GM13976 (cell line): ENCODE results near the gene CACNG5.

Experiments
- DNase-seq: peaks from one replicate; pipeline ENCODE4 v3.0.0; 2012; ENCODE audit warnings: low spot score
- CTCF ChIP-seq: IDR thresholded peaks from 2 replicates; pipeline ENCODE4 v1.5.1; 2012; ENCODE audit warnings: borderline replicate concordance, mild to moderate bottlenecking; ENCODE audit not compliant: insufficient read depth; ENCODE audit errors: extremely low read depth, missing control alignments, control extremely low read depth
- in situ Hi-C: fragments of 300-500 bp; cut with MboI; formaldehyde crosslinking; loops from one replicate; pipeline ENCODE4 v1.12.0; 2022; ENCODE audit warnings: low sequenced_read_pairs, mixed read lengths, inconsistent platforms; ENCODE audit not compliant: unreplicated experiment

The CACNG5 gene

GRCh38 chr17:66834919-66835454, at the start of gene CACNG5:
Gene CACNG5 (plus strand): TSS chr17:66835117. CDS start chr17:66877333, 42,216 bp downstream.
- peak; percentile 50 for DNase-seq
- no peak for TF ChIP-seq CTCF
- in situ Hi-C loops, result no loop called here

GRCh38 chr17:66786107-66786506, 48.8 kb upstream of the CACNG5 start:
- in situ Hi-C loops, result no loop called here
- TF ChIP-seq CTCF, result no peak

GRCh38 chr17:66787914-66788313, 47.0 kb upstream of the CACNG5 start:
- DNase-seq, result no peak
- TF ChIP-seq CTCF, result no peak
- in situ Hi-C loops, result no loop called here

More at GRCh38 chr17:66786107-66786506, 48.8 kb upstream of the CACNG5 start:
- no peak for DNase-seq

- no peak for DNase-seq
- TF ChIP-seq CTCF, result no peak
- in situ Hi-C loops, result no loop called here
These were observed 45.8 kb upstream of the CACNG5 start for GRCh38 chr17:66789093-66789492.

GRCh38 chr17:66789961-66790437, 44.9 kb upstream of the CACNG5 start:
- DNase-seq, result no peak
- in situ Hi-C loops, result no loop called here
- TF ChIP-seq CTCF, result no peak

- no peak for TF ChIP-seq CTCF
- no peak for DNase-seq
- in situ Hi-C loops, result no loop called here
These were observed 44.3 kb upstream of the CACNG5 start for GRCh38 chr17:66790501-66791061.
